ENCODE data around the gene AP2B1. TPM values are rescaled to one million over a fixed set of nuclear protein-coding genes. Genes with fewer than 3 reads are reported as not detected.

AP2B1 gene
- total RNA-seq, 1 donor from 2014 or later: 152 TPM

GRCh38 chr17:35727635-35728034, 140.5 kb downstream of the AP2B1 start:
- no peak for DNase-seq (ENCODE audit: low read depth)
- H3K4me3 ChIP-seq (ENCODE audit: low read depth, low read length): no peak overlapping the region
- TF ChIP-seq, protein P1, sequence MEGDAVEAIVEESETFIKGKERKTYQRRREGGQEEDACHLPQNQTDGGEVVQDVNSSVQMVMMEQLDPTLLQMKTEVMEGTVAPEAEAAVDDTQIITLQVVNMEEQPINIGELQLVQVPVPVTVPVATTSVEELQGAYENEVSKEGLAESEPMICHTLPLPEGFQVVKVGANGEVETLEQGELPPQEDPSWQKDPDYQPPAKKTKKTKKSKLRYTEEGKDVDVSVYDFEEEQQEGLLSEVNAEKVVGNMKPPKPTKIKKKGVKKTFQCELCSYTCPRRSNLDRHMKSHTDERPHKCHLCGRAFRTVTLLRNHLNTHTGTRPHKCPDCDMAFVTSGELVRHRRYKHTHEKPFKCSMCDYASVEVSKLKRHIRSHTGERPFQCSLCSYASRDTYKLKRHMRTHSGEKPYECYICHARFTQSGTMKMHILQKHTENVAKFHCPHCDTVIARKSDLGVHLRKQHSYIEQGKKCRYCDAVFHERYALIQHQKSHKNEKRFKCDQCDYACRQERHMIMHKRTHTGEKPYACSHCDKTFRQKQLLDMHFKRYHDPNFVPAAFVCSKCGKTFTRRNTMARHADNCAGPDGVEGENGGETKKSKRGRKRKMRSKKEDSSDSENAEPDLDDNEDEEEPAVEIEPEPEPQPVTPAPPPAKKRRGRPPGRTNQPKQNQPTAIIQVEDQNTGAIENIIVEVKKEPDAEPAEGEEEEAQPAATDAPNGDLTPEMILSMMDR (IDR thresholded peaks at IDR 0.05; ENCODE audit: insufficient read depth, low read length, poor library complexity, severe bottlenecking): no peak
- H3K27me3 ChIP-seq (ENCODE audit: control insufficient read depth, insufficient read depth, low read length): no peaks in the 10 kb centered on the region
- no peaks in the 10 kb centered on the region for H3K36me3 ChIP-seq (ENCODE audit: control insufficient read depth, insufficient read depth, low read length)

- Histone ChIP-seq H3K27me3 (ENCODE audit: control insufficient read depth, insufficient read depth, low read length) (no peaks in the 10 kb centered on the region), H3K4me3 (ENCODE audit: low read depth, low read length) (no peak overlapping the region), H3K36me3 (ENCODE audit: control insufficient read depth, insufficient read depth, low read length) (no peaks in the 10 kb centered on the region)
- TF ChIP-seq, protein P1 (IDR thresholded peaks at IDR 0.05; ENCODE audit: insufficient read depth, low read length, poor library complexity, severe bottlenecking): no peak
- DNase-seq (ENCODE audit: low read depth): no peak
Measured at GRCh38 chr17:35728551-35728950, 141.4 kb downstream of the AP2B1 start.

- no peaks in the 10 kb centered on the region for H3K36me3 ChIP-seq (ENCODE audit: control insufficient read depth, insufficient read depth, low read length)
- no peak overlapping the region for H3K4me3 ChIP-seq (ENCODE audit: low read depth, low read length)
- H3K27me3 ChIP-seq (ENCODE audit: control insufficient read depth, insufficient read depth, low read length): no peaks in the 10 kb centered on the region
- DNase-seq (ENCODE audit: low read depth): no peak
- TF ChIP-seq, protein P1 (IDR thresholded peaks at IDR 0.05; ENCODE audit: insufficient read depth, low read length, poor library complexity, severe bottlenecking): no peak
Measured at GRCh38 chr17:35729405-35729833, 142.3 kb downstream of the AP2B1 start.

DNA sequence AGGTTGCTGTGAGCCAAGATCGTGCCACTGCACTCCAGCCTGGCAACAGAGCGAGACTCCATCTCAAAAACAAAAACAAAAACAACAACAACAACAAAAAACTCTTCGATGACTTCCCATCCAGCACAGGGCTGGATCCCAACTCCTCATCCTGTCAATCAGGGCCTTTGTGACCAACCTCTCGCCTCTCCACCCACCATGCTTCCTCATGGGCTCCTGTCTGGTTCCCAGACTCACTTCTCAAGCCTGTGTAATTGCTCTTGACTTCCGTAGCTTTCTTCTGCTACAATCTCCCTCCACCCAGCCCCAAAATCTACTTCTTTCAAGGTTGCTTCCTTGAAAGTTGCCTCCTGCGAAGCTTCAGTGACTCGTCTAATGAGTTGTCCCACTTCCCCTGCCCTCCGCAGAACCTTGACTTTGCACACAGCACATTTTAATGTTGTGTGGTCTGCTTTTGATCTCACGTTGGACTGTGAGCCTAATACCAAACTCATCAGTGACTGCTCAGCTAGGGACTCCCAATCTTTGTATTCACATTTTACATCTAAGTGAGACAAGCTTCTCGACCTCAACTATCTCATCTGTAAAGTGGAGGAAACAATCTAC, 143.4 kb downstream of the AP2B1 start:
- H3K27me3 ChIP-seq (ENCODE audit: control insufficient read depth, insufficient read depth, low read length): peaks cover 2% of the 10 kb centered on the region
- no peak overlapping the region for H3K4me3 ChIP-seq (ENCODE audit: low read depth, low read length)
- H3K36me3 ChIP-seq (ENCODE audit: control insufficient read depth, insufficient read depth, low read length): no peaks in the 10 kb centered on the region
- DNase-seq (ENCODE audit: low read depth): no peak
- TF ChIP-seq, protein P1 (IDR thresholded peaks at IDR 0.05; ENCODE audit: insufficient read depth, low read length, poor library complexity, severe bottlenecking): no peak

GRCh38 chr17:35731239-35731916, 144.3 kb downstream of the AP2B1 start, which contains the start of gene RASL10B:
TSS of gene RASL10B (plus strand) at chr17:35731639. CDS start at chr17:35735185, 3,546 bp downstream.
- DNase-seq (ENCODE audit: low read depth): no peak
- Histone ChIP-seq H3K27me3 (ENCODE audit: control insufficient read depth, insufficient read depth, low read length) (peaks cover 2% of the 10 kb centered on the region), H3K4me3 (ENCODE audit: low read depth, low read length) (peak within 1 kb of the TSS; percentile 43), H3K36me3 (ENCODE audit: control insufficient read depth, insufficient read depth, low read length) (no peaks in the 10 kb centered on the region)
- TF ChIP-seq, protein P1 (IDR thresholded peaks at IDR 0.05; ENCODE audit: insufficient read depth, low read length, poor library complexity, severe bottlenecking): no peak
